KOPT-K1 (cell line): ENCODE data around the gene TIGD4.

ENCODE experiments used
- H3K27ac ChIP-seq: fragments of 200-600 bp; sonication (generic); 2 replicates; pipeline ENCODE4 v1.5.1; 2016; ENCODE audit warnings: antibody characterized with exemption, mild to moderate bottlenecking, low read depth, low read length; ENCODE audit not compliant: poor library complexity, severe bottlenecking
- H3K36me3 ChIP-seq: fragments of 200-600 bp; sonication (generic); 2 replicates; pipeline ENCODE4 v1.5.1; 2017; ENCODE audit warnings: antibody characterized with exemption, mild to moderate bottlenecking, low read length, moderate library complexity; ENCODE audit not compliant: insufficient read depth
- H3K9me3 ChIP-seq: fragments of 200-600 bp; sonication (generic); 2 replicates; pipeline ENCODE4 v1.5.1; 2017; ENCODE audit warnings: antibody characterized with exemption, low read length, mild to moderate bottlenecking; ENCODE audit not compliant: insufficient read depth, poor library complexity, severe bottlenecking

Gene TIGD4

DNA sequence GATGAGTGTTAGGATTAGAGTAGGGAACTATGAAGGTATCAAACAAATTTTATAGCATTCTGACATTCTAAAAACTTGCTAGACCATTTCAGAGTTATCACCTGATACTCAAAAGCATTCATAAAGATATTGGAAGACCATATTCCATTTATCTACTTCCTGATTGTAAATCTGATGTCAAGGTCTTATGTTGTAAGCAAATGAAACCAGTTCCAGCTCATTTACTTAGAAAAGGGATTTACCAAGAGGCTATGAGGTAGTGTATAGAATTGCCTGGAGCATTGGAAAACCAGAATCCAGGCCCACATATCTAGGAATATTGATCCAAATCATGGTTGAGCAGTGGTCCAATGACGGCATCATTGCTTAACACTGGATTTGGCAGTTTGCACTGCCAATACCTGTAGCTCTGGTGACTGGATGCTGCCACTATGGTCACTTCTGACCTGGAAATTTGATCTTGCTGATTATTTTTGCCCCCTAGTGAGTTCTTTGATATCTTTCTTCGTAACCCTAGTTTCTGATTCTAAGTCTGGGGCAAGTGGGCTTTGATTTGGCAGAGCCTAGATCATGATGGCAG is 25.6 kb upstream of the TIGD4 start:
- Histone ChIP-seq H3K27ac (peak overlapping the region; percentile 3), H3K9me3 (peaks cover 17% of the 10 kb centered on the region), H3K36me3 (0 out of 2 replicates have a peak, but pooled peaks cover 4% of the 10 kb centered on the region)

DNA sequence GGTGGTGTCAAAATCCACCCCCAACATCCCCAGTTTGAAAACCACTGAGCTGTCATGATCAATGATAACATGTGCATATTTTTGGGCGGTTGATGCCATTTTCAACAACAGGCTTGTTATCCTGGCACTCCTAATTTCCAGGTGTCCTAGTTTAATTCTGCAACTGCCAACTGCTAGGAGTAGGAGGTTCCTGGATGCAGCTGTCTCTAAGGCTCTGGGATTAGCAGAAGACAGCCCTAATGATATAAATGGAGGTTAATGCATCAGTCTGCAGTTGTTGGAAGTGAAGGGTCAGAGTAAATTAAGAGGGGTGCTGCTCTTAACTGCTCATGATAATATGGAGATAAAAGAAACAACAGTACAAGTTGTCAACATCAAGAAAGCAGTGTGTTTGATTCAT is 24.0 kb upstream of the TIGD4 start:
- Histone ChIP-seq H3K36me3 (0 out of 2 replicates have a peak, but pooled peaks cover under 1% of the 10 kb centered on the region), H3K27ac (no peak overlapping the region), H3K9me3 (peaks cover 11% of the 10 kb centered on the region)

DNA sequence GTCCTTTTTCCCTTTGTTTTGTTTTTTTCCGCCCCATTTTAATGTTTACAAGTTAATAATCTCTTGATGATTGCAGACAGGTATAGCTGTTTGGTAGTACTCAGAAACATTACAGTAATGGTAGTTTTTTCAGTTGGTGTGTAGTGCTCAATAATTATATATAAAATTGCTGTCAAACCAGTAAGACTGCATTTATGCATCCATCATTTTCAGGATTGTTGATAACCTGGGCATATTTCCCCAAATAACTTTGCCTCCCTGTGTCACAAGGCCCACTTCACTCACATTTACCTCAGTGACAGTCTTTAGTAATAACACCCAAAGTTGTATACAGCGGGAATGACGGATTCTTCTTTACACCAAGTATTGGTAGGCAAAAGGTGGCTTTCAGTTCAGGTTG is 16.4 kb upstream of the TIGD4 start:
- no peak overlapping the region for H3K27ac ChIP-seq
- no peaks in the 10 kb centered on the region for H3K36me3 ChIP-seq
- no peaks in the 10 kb centered on the region for H3K9me3 ChIP-seq

DNA sequence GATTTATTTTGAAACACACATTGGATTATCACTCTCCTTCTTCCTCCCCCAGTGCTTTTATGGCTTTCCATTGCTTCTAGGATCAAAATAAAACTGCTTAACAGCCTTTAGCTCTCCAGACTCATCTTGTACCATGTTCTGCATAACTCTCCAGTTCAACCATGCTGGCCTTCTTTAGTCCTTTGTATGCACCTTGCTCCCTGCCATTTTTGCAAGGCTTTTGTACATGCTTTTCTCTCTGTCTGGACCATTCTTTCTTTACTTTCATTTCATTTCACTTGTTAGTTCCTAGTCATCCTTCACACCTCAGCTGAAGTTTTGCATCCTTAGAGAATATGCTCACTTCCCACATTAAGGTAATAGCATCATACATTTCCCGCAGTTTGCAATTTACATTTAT is 7.1 kb upstream of the TIGD4 start:
- Histone ChIP-seq H3K36me3 (no peaks in the 10 kb centered on the region), H3K27ac (peak overlapping the region; percentile 59), H3K9me3 (no peaks in the 10 kb centered on the region)

DNA sequence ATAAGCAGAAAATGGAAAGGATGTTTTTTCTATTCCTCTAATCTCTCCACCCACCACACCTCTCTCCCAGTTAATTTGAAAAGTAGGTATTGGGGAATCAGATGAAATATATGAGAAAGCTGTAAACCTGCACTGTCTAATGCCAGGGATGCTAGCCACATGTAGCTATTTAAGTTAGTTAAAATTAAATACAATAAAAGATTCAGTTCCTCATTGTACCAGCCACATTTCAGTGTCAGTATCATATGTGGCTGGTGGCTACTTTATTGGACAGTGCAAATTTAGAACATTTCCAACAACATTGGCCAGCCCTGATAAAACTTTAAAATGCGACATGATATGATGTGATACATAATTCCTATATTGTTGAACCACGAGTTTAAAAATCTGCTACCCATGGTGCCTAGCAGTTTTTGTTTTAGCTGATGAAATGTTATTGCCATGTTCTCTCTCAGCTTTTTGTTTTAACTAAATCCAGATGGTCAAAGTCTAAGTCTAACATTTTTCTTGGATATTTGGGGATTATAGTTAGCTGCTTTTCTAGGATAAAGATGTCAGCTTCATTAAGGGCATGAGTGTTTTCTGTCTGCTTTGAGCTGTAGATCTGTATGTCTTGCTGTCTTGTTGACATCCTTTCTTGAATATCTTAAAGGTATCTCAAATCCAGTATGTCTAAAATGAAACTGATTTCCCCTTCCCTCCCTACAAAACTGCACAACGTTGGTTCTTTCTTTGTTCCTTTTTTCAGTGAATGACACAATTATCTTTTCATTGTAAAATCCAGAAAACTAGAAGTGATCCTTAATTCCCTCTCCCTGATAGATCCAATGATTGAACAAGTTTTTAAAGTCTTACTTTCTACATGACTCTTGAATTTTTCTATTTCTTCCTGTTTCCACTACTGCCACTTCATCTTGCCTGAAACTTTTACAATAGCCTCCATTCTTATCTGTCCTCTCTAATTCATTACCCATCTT is 6.4 kb upstream of the TIGD4 start:
- Histone ChIP-seq H3K27ac (peak overlapping the region; percentile 59), H3K9me3 (no peaks in the 10 kb centered on the region), H3K36me3 (no peaks in the 10 kb centered on the region)

DNA sequence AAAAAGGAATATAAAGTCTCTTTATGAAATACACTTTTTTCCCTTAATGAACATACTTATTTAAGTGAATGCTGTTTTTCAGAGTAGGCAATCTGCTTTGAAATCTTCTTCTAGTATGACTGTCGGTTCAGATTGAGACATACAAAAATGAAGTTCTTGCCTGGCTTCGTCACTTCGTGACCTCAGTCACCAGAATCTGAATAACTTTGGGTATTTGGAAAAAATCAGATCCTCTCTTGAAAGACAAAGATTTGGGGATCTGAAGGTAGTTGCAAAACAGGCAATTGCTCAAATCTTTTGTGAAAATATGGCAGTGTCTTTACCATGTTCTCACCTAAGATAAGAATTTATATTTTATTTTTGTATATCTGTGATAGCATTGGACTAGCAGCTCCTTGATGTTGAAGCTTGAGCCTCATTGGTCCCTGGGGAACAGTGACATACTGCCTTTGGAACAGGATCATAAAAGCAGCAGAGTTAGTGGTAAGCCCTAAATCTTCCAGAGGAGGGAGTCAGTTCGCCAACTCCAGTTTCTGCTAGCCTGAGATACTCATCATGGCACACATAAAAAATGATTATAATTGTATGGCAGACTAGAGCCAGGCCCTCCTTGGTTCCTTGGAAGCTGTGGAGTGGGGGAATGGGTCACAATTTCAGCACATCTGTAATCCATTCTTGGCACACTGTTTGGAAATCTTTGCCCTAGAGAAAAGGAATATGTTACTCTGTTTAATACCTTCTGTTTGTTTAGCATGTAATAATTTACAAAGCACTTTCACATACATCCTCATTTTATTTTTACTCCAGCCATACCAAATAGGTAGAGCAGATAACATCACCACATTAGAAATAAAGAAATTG is 5.2 kb upstream of the TIGD4 start:
- H3K9me3 ChIP-seq = no peaks in the 10 kb centered on the region
- no peaks in the 10 kb centered on the region for H3K36me3 ChIP-seq
- H3K27ac ChIP-seq = no peak overlapping the region

DNA sequence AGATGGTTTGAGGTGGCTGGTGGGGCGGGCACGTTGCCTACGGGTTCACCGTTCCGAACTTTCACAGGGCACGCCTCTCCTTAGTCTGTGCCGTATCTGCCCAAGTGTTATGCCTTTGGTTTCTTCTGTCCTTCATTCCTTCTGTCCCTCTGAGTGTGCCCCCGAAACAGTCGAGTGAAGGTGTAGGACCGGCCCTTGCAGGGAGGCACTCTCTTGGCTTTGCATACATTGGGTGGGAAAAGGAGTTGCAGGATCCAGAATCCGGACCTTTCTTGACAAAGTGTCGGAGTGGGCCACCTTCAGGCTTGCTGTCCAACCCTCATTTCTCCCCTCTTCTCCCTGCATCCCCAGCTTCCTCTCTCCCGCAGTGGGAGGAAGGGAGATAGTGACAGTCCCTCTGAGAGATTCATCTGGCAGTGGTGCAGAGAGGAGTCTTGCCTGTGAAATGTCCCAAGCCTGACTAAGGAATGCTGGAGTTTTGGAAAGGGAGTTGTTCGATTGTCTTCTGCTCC is 793 bp upstream of the TIGD4 start:
- peak overlapping the region; percentile 76 for H3K27ac ChIP-seq
- no peaks in the 10 kb centered on the region for H3K9me3 ChIP-seq
- H3K36me3 ChIP-seq = no peaks in the 10 kb centered on the region

DNA sequence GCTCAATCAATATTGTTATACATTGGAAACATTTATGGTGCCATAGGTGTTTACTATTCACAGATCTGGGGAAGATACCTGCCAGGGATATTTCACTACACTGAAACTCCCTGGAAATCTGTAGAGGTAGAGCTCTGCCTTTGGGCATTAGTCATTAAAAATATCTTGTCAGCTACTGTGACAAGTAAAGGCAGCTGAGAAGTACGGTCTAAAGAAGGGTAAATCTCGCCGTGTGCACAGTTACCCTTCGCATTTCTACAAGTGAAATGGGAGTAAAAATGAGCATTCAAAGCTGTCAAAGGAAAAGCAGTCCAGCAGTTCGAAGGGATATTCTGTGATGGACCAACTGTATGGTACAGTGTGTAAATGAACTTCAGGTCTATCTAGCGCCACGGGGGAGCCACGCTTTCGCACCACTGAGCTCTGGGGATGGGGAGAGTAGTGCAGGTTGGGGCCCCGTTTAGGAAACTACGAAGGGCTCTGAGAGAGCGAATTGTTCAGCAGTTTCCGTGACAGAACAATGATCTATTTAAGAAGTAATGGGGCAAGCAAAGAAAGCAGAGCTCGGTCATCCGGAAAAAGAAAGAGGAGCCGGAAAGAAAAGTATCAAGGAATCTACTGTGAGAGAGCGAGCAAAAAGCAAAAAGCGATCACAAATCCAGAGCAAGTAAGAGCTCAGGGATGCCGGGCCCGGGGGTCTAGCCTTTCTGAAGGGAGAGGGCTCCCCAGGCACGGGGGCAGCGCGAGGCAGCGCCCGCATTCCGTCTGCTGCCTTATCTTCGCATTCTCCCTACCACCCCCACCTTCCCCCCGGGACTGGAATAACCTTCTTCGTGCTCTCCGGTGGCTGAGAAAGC is 646 bp downstream of the TIGD4 start:
- Histone ChIP-seq H3K9me3 (no peaks in the 10 kb centered on the region), H3K27ac (peak overlapping the region; percentile 76), H3K36me3 (no peaks in the 10 kb centered on the region)

DNA sequence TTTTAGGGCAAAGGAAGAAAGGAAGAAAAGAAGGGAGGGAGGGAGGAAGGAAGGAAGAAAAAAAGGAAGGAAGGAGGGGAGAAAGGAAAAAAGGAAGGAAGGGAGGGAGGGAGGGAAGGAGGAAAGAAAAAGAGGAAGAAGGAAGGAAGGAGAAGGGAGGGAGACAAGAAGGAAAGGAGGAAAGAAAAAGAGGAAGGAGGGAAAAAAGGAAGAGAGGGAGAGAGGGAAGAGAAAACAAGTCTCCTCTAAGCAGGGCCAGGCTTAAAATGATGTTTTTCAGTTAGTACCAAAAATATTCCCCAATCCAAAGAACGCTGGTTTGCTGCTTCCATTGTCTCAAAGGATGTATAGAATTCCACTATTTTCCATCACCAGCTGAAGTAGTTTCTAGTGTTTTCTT is 2.0 kb downstream of the TIGD4 start:
- H3K27ac ChIP-seq = no peak overlapping the region
- no peaks in the 10 kb centered on the region for H3K9me3 ChIP-seq
- H3K36me3 ChIP-seq = no peaks in the 10 kb centered on the region

DNA sequence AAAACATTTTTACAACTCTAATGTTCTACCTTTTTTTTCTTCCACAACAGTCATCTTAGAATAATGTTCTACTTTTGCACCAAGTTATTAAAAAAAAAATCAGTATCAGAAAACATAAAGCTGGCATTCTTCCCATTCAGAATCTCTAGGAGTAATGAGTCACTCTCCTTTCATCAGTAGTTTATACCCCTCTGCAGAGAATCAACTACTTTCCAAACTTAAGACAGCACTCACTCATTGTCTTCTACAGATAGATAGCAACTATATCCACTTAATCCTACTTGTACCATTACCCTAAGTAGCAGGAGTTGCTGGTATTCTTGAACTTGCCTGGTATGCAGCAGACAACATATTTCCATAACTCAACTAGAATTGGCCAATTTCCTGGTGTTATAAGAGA is 3.2 kb downstream of the TIGD4 start:
- Histone ChIP-seq H3K9me3 (no peaks in the 10 kb centered on the region), H3K36me3 (no peaks in the 10 kb centered on the region)

DNA sequence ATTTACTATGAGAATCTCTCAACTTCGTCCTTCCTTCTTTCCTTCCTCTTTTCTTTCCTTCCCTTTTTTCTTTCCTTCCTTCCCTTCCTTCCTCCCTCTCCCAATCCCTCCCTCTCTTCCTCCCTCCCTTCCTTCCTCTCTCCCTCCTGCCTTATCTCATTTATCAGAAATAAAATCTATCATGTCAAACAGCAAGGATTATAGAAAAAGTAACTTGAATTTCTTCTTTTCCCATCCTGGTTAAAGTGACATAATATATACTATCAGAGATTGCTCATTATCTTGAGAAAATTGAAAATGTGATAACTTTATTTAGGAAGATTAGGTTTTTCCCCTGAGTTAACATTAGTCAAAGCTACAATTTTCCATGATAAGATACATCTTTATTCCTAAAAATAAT is 5.6 kb downstream of the TIGD4 start:
- Histone ChIP-seq H3K9me3 (no peaks in the 10 kb centered on the region), H3K27ac (no peak overlapping the region)

More for the DNA sequence above, 3.2 kb downstream of the TIGD4 start:
- no peak overlapping the region for H3K27ac ChIP-seq

DNA sequence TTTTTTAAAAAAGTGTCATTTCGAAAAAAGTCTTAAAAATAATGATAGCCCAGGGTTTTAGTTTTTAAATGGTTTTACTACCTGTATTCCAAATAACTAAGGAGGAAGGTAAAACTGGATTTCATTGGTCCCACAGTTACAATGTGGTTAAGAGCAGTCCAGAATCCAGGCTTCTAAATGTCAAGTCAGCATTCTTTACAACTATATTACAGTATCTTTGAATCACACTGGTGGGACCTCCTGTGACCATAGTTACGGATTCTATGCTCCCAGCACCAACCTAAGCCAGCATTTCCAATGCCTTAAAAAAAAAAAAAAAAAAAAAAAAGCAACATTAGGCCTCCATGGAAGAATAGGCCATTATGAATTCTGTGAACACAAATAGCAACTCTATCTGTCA is 6.2 kb downstream of the TIGD4 start:
- no peak overlapping the region for H3K27ac ChIP-seq
- H3K9me3 ChIP-seq = no peaks in the 10 kb centered on the region
- H3K36me3 ChIP-seq = no peaks in the 10 kb centered on the region

More for the DNA sequence above, 5.6 kb downstream of the TIGD4 start:
- no peaks in the 10 kb centered on the region for H3K36me3 ChIP-seq

DNA sequence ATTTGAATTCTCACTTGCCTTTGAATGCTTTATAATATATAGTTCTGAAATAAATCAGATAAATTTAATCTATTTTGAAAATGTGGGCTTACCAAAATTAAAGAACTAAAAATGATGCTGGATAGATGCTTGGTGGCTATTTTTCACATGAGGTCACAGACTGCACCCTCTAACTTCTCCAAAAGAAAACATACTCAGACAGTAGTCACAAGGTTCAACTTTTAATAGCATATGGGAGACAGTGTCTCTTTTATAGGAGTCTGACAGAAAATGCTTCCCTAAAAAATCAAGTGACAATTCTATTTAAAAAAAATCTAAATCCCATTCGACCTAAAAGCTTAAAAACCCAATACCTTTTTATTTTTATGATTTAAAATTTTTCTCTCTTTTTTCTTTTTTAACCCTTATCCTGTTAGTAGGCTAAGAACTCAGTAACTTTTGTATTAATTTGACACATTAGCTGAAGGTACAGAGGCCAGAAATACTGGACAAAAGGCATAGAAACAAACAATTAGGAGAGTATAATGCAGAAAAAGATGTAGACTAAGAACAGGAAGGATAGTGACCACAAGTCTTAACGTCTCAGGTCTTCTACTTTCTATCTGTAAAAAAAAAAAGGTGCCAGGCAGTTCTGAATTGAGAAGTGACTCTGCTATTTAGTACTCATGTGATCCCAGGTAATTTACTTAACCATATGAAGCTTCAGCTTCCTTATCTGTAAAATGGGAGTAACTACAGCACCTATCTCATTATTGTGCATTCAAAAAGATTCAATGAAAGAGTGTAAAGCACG is 7.6 kb downstream of the TIGD4 start:
- Histone ChIP-seq H3K9me3 (no peaks in the 10 kb centered on the region), H3K27ac (peak overlapping the region; percentile 40), H3K36me3 (no peaks in the 10 kb centered on the region)
